HCT116 (cell line): Measurements from ENCODE around the gene TTYH1. TPM values are rescaled to one million over a fixed set of nuclear protein-coding genes. Genes with fewer than 3 reads are reported as not detected.

ENCODE experiments used
- ATAC-seq: fragments of 200-7000 bp; cut with Tn5 transposase; 2 replicates; pipeline ENCODE4 v1.9.1; 2020; ENCODE audit warnings: mild to moderate bottlenecking, moderate library complexity
- BruUV-seq: library from RNA; stranded (reverse); fragments of 400-500 nt; replicated peaks from 2 replicates; lab custom pipeline; 2021; lab: Mats Ljungman, UMichigan
- CTCF ChIA-PET: fragments of 300-600 bp; sonication (Branson Sonifier 250); formaldehyde crosslinking; loops from one replicate; lab custom pipeline; 2021; ENCODE audit warnings: antibody characterized with exemption; lab: Charles Lee
- POLR2A ChIA-PET: fragments of 300-600, 350-600 bp; sonication (Branson Sonifier 250); formaldehyde crosslinking; loops from one replicate; lab custom pipeline; 2021; ENCODE audit warnings: antibody characterized with exemption; lab: Charles Lee
- RAD21 ChIA-PET, 2 experiments: fragments of 300-600 bp; sonication (Branson Sonifier 250); formaldehyde crosslinking; loops; one replicate each; lab custom pipeline; 2023; ENCODE audit warnings: low total read pairs in 2 of 2; ENCODE audit not compliant: uncharacterized antibody in 2 of 2, unreplicated experiment in 2 of 2, low non-redundant PET in 1 of 2; lab: Charles Lee
- DNase-seq: peaks from one replicate; pipeline ENCODE4 v3.0.0-alpha.2; 2010; ENCODE audit warnings: low read depth, low spot score
- H2AFZ ChIP-seq: fragments of 200-600 bp; shearing (Covaris generic), sonication (generic); 2 replicates; pipeline ENCODE4 v1.6.1; 2017; ENCODE audit warnings: low read depth, mixed run types, mixed read lengths, antibody characterized with exemption, low read length; ENCODE audit not compliant: poor library complexity, severe bottlenecking
- H3K27ac ChIP-seq: 2 replicates; pipeline ENCODE4 v1.5.1; 2012; ENCODE audit warnings: low read depth, low read length
- H3K27me3 ChIP-seq: fragments of 200-600 bp; sonication (generic); 2 replicates; pipeline ENCODE4 v1.6.1; 2016; ENCODE audit warnings: mixed run types, low read length, mixed read lengths; ENCODE audit not compliant: insufficient read depth
- H3K36me3 ChIP-seq, 2 experiments: fragments of 200-500 bp in 1 of 2; fragments of 200-600 bp in 1 of 2; sonication (Bioruptor generic) in 1 of 2; sonication (generic) in 1 of 2; 2 replicates each; pipeline versions ENCODE4 v1.5.1 to v1.6.1; 2014 to 2016; ENCODE audit warnings: low read length in 2 of 2, inconsistent platforms in 1 of 2, mixed read lengths in 1 of 2, mixed run types in 1 of 2; ENCODE audit not compliant: insufficient read depth in 2 of 2, control insufficient read depth in 1 of 2
- H3K4me1 ChIP-seq, 2 experiments: fragments of 200-600 bp in 1 of 2; sonication (generic) in 1 of 2; 2 replicates each; pipeline versions ENCODE4 v1.5.1 to v1.6.1; 2012 to 2017; ENCODE audit warnings: low read length in 2 of 2, inconsistent platforms in 1 of 2, mild to moderate bottlenecking in 1 of 2, mixed read lengths in 1 of 2, mixed run types in 1 of 2, moderate library complexity in 1 of 2; ENCODE audit not compliant: insufficient read depth in 2 of 2, control insufficient read depth in 1 of 2
- H3K4me2 ChIP-seq: fragments of 200-600 bp; sonication (generic); 2 replicates; pipeline ENCODE4 v1.6.1; 2017; ENCODE audit warnings: mixed run types, low read length, mixed read lengths
- H3K4me3 ChIP-seq, 2 experiments: fragments of 200-600 bp in 1 of 2; sonication (generic) in 1 of 2; replicated peaks in 1 of 2; 2 replicates each; pipeline ENCODE4 v1.5.1; 2011 to 2016; ENCODE audit warnings: low read length in 2 of 2, control low read depth in 1 of 2, low read depth in 1 of 2, mild to moderate bottlenecking in 1 of 2, mixed read lengths in 1 of 2, mixed run types in 1 of 2
- H3K79me2 ChIP-seq: fragments of 200-600 bp; sonication (generic); 2 replicates; pipeline ENCODE4 v1.6.1; 2017; ENCODE audit warnings: mild to moderate bottlenecking, mixed run types, low read length, moderate library complexity, mixed read lengths; ENCODE audit not compliant: insufficient read depth
- H3K9ac ChIP-seq: fragments of 200-600 bp; sonication (generic); 2 replicates; pipeline ENCODE4 v1.6.1; 2016; ENCODE audit warnings: low read length, mixed read lengths
- H3K9me2 ChIP-seq: fragments of 200-600 bp; sonication (generic), shearing (Covaris generic); 2 replicates; pipeline ENCODE4 v1.6.1; 2017; ENCODE audit warnings: mixed run types, mild to moderate bottlenecking, moderate library complexity; ENCODE audit not compliant: insufficient read depth
- H3K9me3 ChIP-seq, 2 experiments: fragments of 200-500 bp in 1 of 2; fragments of 200-600 bp in 1 of 2; sonication (Bioruptor generic) in 1 of 2; sonication (generic) in 1 of 2; 2 replicates each; pipeline ENCODE4 v1.6.1; 2014 to 2017; ENCODE audit warnings: low read length in 2 of 2, mixed read lengths in 2 of 2, inconsistent platforms in 1 of 2, low read depth in 1 of 2, mild to moderate bottlenecking in 1 of 2, mixed run types in 1 of 2, moderate library complexity in 1 of 2; ENCODE audit not compliant: control insufficient read depth in 1 of 2, insufficient read depth in 1 of 2
- H4K20me1 ChIP-seq: fragments of 200-600 bp; sonication (generic), shearing (Covaris generic); 2 replicates; pipeline ENCODE4 v1.6.1; 2017; ENCODE audit warnings: mixed run types, mild to moderate bottlenecking, moderate library complexity; ENCODE audit not compliant: insufficient read depth
- CBX3 ChIP-seq: IDR thresholded peaks from 2 replicates; pipeline ENCODE4 v1.6.1; 2012; ENCODE audit warnings: low read depth
- ELF1 ChIP-seq: IDR thresholded peaks from 2 replicates; pipeline ENCODE4 v1.6.1; 2012; ENCODE audit warnings: low read depth, borderline replicate concordance
- FOSL1 ChIP-seq: IDR thresholded peaks from 2 replicates; pipeline ENCODE4 v1.6.1; 2012; ENCODE audit warnings: low read depth
- POLR2A ChIP-seq: IDR thresholded peaks from 2 replicates; pipeline ENCODE4 v1.7.0; 2011; ENCODE audit warnings: borderline replicate concordance; ENCODE audit not compliant: insufficient read depth, insufficient read length; ENCODE audit errors: extremely low read depth
- SIN3A ChIP-seq: IDR thresholded peaks from 2 replicates; pipeline ENCODE4 v1.6.1; 2012; ENCODE audit warnings: low read depth
- SRF ChIP-seq: IDR thresholded peaks from 2 replicates; pipeline ENCODE4 v1.6.1; 2012; ENCODE audit warnings: low read depth
- intact Hi-C: fragments of 100-400 bp; cut with micrococcal nuclease; formaldehyde crosslinking; loops from 2 replicates; pipeline ENCODE4 v1.10.0; 2022
- total RNA-seq: library from RNA; stranded (reverse); gene quantifications from one replicate; pipeline ENCODE4 v1.2.1, GENCODE V29; 2021; ENCODE audit not compliant: unreplicated experiment
- TF ChIP-seq, protein P1 (sequence below): IDR thresholded peaks from 2 replicates; pipeline ENCODE4 v1.6.1; 2012
- TF ChIP-seq, protein P2 (sequence below), 3 experiments: fragments of 200-600 bp in 1 of 3; sonication (generic) in 1 of 3; IDR thresholded peaks in 2 of 3; conservative IDR thresholded peaks in 1 of 3; 2 replicates each; pipeline ENCODE4 v1.5.1; 2012 to 2017; ENCODE audit warnings: low read depth in 2 of 3, low read length in 2 of 3, antibody characterized with exemption in 1 of 3, borderline replicate concordance in 1 of 3, control low read depth in 1 of 3, mild to moderate bottlenecking in 1 of 3, mixed read lengths in 1 of 3, mixed run types in 1 of 3, moderate library complexity in 1 of 3; ENCODE audit not compliant: insufficient read depth in 1 of 3
- TF ChIP-seq, protein P3 (sequence below): IDR thresholded peaks from 2 replicates; pipeline ENCODE4 v1.6.1; 2012; ENCODE audit warnings: low read depth
- TF ChIP-seq, protein P4 (sequence below): IDR thresholded peaks from 2 replicates; pipeline ENCODE4 v1.6.1; 2012

The TTYH1 gene
- total RNA-seq, 1 experiment from 2014 or later: 0.37 TPM

DNA sequence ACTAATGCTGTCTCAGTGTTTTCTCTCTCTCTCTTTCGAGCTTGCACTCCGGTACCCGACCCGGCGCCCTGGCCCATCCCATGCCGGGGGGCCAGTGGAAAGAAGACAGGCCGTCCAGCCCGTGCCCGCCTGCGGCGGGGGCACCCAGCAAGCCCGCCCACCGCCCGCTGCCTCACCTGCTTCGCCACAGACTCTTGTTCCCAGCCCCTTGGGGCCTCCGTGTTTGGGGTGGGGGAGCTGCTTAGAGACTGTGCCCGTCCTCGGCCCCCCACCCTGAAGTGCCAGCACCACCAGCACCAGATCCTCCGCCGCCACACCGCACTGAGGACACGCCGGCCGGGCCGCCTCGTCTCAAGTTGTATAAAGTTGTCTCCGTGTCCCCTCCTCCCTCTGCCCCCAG, 45.9 kb downstream of the TTYH1 start:
- RAD21 ChIA-PET: interaction anchor here in 1 of 2 experiments (0.7 kb wide), 1 partner anchor 13 kb away, joined by 3 read pairs; no protein-coding TSS in a partner anchor
- no peaks in the 10 kb centered on the region for H3K9me2 ChIP-seq
- H3K9me3 ChIP-seq: no peaks in the 10 kb centered on the region
- H3K36me3 ChIP-seq: peaks cover 29 to 35% of the 10 kb centered on the region in 2 experiments; a peak in 3 of 4 replicates
- no peak for ATAC-seq
- H3K9ac ChIP-seq: no peak overlapping the region
- no peak overlapping the region for H2AFZ ChIP-seq
- TF ChIP-seq SIN3A (0 out of 2 replicates have a peak, but pooled peaks have one; percentile 32), FOSL1 (no peak), CBX3 (no peak)
- TF ChIP-seq, all 23 proteins: peak for 1
- H4K20me1 ChIP-seq: no peaks in the 10 kb centered on the region
- TSS peak; percentile 65 for BruUV-seq
- H3K27me3 ChIP-seq: no peaks in the 10 kb centered on the region
- H3K4me1 ChIP-seq: peaks cover 7 to 26% of the 10 kb centered on the region in 2 experiments; a peak in 3 of 4 replicates
- no peak overlapping the region for H3K27ac ChIP-seq
- H3K4me3 ChIP-seq: no peak overlapping the region
- ChIA-PET CTCF (no interaction called here), POLR2A (interaction anchor here (1.8 kb wide), 1 partner anchor 13 kb away, joined by 17 read pairs; the partner anchor contains the start of gene LENG8)
- peaks cover 61% of the 10 kb centered on the region for H3K79me2 ChIP-seq
- intact Hi-C loops: no loop called here
- no peak for DNase-seq
- no peak overlapping the region for H3K4me2 ChIP-seq

DNA sequence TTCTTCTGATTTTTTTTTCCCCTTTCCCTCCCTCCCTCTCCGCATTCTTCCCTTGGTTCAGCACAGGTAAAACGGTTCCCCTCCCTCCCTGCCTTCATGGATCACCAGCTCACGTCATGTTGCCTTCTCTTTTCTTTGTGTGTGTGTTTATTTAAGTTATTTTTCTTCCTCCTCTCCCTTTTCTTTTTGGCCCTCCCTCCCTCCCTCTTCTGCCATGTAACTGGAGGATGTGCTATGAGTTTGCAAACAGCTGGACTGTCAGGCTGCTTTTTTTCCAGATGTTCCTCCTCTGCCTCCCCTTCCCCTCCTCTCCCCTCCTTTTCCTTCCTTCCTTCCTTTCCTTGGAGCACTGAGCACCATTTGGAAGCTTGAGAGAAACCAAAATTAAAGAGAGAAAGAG, 46.3 kb downstream of the TTYH1 start:
- DNase-seq (no peak), ATAC-seq (no peak)
- H3K27ac ChIP-seq: peak overlapping the region; percentile 99
- H3K79me2 ChIP-seq: peaks cover 57% of the 10 kb centered on the region
- no peaks in the 10 kb centered on the region for H3K27me3 ChIP-seq
- H3K9me3 ChIP-seq: no peaks in the 10 kb centered on the region
- POLR2A ChIA-PET: interaction anchor here (1.8 kb wide), 1 partner anchor 13 kb away, joined by 17 read pairs; the partner anchor contains the start of gene LENG8
- H3K9me2 ChIP-seq: no peaks in the 10 kb centered on the region
- H3K4me2 ChIP-seq: peak overlapping the region; percentile 97
- no peak overlapping the region for H2AFZ ChIP-seq
- BruUV-seq: no TSS peak
- RAD21 ChIA-PET: interaction anchor here in 1 of 2 experiments (0.7 kb wide), 1 partner anchor 13 kb away, joined by 3 read pairs; no protein-coding TSS in a partner anchor
- peak overlapping the region; percentile 96 for H3K9ac ChIP-seq
- H4K20me1 ChIP-seq: no peaks in the 10 kb centered on the region
- intact Hi-C loops: no loop called here
- peaks cover 26 to 31% of the 10 kb centered on the region in 2 experiments; a peak in 3 of 4 replicates for H3K36me3 ChIP-seq
- TF ChIP-seq, protein P1, sequence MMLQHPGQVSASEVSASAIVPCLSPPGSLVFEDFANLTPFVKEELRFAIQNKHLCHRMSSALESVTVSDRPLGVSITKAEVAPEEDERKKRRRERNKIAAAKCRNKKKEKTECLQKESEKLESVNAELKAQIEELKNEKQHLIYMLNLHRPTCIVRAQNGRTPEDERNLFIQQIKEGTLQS: no peak
- TF ChIP-seq, protein P2, sequence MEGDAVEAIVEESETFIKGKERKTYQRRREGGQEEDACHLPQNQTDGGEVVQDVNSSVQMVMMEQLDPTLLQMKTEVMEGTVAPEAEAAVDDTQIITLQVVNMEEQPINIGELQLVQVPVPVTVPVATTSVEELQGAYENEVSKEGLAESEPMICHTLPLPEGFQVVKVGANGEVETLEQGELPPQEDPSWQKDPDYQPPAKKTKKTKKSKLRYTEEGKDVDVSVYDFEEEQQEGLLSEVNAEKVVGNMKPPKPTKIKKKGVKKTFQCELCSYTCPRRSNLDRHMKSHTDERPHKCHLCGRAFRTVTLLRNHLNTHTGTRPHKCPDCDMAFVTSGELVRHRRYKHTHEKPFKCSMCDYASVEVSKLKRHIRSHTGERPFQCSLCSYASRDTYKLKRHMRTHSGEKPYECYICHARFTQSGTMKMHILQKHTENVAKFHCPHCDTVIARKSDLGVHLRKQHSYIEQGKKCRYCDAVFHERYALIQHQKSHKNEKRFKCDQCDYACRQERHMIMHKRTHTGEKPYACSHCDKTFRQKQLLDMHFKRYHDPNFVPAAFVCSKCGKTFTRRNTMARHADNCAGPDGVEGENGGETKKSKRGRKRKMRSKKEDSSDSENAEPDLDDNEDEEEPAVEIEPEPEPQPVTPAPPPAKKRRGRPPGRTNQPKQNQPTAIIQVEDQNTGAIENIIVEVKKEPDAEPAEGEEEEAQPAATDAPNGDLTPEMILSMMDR (IDR thresholded peaks at IDR 0.05 in 2 of 3, conservative IDR thresholded peaks at IDR 0.05 in 1 of 3; ENCODE audit: borderline replicate concordance in 1 of 3, insufficient read depth in 1 of 3, low read depth in 2 of 3, low read length in 2 of 3): no peak
- TF ChIP-seq, protein P3, sequence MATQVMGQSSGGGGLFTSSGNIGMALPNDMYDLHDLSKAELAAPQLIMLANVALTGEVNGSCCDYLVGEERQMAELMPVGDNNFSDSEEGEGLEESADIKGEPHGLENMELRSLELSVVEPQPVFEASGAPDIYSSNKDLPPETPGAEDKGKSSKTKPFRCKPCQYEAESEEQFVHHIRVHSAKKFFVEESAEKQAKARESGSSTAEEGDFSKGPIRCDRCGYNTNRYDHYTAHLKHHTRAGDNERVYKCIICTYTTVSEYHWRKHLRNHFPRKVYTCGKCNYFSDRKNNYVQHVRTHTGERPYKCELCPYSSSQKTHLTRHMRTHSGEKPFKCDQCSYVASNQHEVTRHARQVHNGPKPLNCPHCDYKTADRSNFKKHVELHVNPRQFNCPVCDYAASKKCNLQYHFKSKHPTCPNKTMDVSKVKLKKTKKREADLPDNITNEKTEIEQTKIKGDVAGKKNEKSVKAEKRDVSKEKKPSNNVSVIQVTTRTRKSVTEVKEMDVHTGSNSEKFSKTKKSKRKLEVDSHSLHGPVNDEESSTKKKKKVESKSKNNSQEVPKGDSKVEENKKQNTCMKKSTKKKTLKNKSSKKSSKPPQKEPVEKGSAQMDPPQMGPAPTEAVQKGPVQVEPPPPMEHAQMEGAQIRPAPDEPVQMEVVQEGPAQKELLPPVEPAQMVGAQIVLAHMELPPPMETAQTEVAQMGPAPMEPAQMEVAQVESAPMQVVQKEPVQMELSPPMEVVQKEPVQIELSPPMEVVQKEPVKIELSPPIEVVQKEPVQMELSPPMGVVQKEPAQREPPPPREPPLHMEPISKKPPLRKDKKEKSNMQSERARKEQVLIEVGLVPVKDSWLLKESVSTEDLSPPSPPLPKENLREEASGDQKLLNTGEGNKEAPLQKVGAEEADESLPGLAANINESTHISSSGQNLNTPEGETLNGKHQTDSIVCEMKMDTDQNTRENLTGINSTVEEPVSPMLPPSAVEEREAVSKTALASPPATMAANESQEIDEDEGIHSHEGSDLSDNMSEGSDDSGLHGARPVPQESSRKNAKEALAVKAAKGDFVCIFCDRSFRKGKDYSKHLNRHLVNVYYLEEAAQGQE: no peak
- TF ChIP-seq POLR2A (no peak), ELF1 (no peak), SRF (no peak), CBX3 (no peak)
- TF ChIP-seq, protein P4, sequence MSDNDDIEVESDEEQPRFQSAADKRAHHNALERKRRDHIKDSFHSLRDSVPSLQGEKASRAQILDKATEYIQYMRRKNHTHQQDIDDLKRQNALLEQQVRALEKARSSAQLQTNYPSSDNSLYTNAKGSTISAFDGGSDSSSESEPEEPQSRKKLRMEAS: no peak
- peaks cover 7 to 26% of the 10 kb centered on the region in 2 experiments; a peak in 3 of 4 replicates for H3K4me1 ChIP-seq
- H3K4me3 ChIP-seq: peak overlapping the region in 1 of 2 experiments; percentile 83; a peak in 2 of 4 replicates
- CTCF ChIA-PET: no interaction called here
